ENCODE measurements around the gene MN1.
A peak's percentile ranks its signal among the peaks of the same experiment; 100 is the strongest.

MN1 gene

DNA sequence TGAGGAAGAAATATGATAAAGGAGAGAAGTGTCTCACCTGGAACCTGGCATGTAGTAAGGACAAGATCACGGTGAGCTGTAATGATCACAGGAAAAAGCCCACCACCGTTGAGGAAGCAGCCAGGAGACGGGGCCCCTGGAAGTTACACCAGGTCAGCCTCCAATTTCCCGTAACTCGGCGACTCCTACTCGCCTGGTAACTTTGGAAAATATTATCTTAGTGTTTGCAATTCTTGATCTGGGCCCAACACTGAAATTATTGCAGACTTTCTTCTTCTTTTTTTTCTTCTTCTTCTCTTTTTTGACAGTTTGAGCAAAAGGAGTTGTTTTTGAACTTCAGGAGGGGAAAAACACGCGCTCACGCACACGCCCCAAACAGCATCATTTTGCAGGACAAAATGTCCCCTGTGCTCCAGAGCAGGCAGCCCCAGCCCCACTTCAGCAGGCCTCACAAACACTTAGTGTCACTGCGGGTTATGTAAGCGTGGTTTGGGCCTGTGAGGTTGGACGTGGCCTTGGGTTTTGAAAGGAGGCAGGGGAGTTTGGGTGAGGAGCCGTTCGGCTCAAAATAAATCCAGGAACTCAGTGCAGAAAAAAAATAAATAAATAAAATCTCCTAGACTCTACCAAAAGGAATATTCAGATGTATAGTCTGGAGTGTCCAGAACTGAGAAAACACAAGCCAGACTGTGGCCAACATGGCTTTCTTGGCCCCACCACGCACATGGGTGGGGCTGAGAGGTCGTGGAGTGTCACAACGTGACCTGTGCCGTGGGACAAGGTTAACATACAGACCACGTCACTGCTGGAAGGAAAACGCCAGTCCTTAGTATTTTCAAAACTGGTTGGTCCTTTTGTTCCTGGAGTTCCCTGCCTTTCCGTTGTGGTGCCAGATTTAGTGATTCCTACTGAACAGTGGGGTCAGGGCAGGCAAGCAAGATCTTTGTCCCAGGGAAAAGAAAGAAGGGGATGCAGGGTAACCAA lies 26.3 kb upstream of the MN1 start:
- DNase-seq, result no peak

DNA sequence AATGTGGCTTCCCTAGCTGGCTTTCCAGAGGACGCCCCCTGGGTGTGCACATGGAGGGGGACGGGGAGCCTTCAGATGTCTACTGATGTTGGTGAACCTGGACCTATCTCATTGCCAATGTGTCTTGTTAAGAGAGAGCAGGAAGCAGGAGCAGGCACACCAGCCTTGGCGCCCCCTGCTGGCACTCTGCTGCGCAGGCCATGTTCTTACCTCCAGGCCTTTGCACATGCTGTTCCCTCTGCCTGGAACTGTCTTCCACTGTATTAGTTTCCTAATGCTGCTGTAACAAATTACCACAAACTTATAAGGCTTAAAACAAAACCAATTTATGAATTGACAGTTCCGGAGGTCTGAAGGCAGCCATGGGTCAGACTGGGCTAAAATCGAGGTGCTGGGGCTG lies 23.6 kb upstream of the MN1 start:
- DNase-seq, result no peak

DNA sequence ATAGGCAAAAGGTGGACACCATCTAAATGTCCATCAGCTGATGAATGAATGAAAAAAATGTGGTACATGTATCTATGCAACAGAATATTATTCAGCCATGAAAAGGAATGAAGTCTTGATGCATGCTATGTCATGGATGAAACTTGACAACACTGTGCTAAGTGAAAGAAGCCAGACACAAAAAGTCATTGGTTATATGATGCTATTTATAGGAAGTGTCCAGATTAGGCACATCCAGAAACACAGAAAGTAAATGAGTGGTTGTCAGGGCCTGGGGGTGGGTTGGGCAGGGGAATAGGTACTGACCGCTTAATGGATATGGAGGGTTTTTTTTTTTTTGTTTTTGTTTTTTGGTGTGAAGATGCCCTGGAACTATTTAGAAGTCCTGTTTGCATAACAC lies 21.7 kb upstream of the MN1 start:
- no peak for DNase-seq

DNA sequence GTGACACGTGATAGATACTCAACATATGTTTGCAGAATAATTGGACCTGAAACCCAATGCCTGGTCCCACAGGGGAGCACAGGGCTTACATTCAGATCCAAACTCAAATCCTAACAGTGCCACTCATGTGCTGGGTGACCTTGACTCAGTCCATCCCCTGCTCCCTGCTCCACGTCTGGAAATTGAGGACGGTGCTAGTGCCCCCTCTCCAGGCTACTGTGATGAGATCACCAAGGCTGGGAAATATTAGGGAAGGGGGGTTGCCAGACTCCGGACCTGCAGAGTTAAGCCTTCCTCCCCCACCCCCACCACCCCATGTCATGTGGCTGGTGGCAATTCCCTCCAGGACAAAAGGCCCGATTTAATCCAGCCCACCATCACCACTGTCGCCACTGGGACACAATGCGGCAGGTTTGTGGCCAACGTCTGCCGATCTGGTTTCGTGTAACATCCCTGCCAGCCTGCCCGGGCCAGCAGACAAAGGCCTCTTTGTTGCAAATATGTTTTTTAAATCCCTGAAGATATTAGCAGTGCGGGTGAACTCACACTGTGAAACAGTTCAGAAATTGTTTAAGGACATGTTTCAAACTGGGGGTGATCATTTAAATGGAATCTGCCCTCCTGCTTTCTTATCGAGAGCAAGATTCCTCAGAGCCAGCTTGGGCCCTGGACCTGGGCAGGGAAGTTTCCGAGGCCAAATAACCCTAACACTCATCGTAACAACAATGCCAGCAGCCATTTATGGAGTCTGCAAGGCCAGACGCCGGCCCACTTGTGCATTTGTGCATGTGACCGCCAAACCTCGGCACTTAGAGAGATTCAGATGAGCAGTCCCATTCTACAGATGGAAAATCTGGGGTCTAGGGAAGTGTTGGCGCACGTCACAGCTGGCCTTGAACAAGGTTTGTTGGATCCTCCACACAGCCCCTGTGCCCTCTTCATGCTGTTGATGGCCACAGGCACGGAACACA lies 19.6 kb upstream of the MN1 start:
- peak in 8 of 58 donors; percentile 7 to 59 (median 22) for DNase-seq

DNA sequence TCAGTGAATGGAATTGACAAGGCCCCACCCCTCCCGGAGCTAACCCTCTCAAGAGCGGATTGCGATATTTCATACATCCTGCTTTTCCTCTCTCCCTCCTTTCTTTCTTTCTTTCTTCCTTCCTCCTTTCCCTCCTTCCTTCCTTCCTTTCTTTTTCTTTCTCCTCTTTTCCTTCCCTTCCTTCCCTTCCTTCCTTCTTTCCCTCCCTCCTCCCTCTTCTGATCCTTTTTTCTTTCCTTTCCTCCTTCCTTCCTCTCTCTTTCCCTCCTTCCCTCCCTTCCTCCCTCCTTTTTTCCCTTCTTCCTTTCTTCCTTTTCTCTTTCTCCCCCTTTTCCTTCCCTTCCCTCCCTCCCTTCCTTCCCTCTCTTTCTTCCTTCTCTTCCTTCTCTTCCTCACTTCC lies 15.0 kb upstream of the MN1 start:
- no peak for DNase-seq

DNA sequence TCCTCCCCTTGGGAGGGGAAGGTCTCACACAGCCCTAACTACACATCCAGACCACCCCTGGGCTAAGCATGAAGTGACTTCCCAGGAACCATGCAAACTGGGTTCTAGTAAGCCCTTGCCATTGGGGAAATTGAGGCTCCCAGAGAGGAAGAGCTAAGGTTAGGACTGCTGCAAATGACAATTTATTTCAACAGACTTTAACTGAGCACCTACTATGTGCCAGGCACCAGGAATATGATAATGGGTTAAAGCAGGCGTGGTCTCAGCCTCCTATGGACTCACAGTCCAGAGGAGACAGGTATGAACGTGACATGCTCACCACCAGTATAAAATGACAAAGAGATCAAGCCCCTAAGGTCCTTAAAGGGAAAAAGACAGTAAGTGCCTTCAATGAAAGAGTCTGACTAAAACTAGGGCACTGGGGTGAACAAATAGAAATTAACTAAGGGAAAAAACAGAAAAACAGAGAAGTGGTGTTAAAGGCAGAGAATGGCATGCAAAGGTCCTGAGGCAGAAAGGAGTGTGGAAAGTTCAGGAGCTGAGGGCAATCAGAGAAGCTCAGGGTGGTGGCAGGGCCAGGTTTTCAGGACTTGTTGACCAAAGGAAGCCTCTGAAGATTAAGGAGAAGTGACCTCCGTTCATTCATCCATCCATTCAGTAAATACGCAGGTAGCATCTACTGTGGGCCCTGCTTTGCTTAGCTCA lies 14.4 kb upstream of the MN1 start:
- no peak for DNase-seq

DNA sequence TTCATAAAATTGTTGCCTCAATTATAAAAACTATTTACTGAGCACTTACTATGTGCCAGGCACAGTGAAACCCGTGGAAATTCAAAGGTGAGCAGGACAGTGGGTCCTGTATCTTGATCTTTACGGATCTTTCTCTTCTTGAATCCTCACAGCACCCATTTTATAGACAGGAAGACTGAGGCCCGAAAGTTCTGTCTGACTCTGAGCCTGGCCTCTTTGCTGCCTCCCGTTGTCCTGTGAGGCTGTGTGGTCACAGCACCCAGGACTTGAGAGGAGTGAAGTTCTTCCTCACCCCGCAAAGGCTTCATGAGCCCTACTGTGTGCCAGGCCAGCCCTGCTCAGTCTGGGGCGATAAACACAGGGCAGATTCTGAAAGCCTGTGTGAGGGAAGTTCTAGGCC lies 13.4 kb upstream of the MN1 start:
- DNase-seq, result no peak

DNA sequence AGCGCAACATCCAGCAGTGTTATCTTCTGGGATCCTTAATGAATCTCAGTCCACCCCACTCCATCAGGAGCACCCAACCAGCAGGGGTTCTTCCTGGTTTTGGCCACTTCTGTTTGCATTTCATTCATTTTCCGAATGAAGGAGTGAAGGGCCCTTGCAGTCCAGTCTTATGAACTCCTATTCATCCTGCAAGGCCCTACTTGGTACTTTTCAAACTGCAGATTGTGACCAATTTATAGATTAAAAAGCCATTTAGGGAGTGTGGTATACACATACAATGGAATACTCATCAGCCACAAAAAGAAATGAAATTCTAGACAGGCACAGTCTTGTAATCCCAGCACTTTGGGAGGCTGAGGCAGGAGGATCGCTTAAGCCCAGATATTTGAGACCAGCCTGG lies 10.2 kb upstream of the MN1 start:
- DNase-seq, result no peak

DNA sequence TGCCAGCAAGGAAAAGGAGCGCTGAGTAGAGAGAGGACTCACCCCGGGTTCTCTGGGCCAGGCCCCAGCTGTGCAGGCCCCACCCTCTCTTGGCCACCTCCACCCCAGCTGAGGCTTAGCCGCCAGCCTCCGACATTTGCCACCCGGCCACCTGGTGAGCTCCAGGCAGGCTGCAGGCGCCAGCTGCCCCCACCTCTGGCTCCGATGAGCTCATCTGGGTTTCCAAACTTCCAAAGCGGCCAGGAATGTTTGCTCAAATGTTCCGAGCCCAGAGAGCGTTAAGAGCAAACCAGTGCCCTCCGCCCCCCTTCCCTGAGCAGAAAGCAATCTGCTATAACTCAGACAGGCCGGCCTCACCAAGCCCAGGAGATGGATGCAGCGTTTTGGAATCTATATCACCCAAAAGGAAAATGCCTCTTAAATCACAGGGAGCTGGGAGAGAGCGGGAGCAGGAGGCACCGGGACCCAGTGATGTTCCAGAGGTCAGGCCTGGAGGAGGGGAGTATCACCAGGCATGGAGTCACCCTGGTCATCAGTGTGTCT lies 9.1 kb upstream of the MN1 start:
- DNase-seq, result peak in 2 of 58 donors; percentile 18 to 41

DNA sequence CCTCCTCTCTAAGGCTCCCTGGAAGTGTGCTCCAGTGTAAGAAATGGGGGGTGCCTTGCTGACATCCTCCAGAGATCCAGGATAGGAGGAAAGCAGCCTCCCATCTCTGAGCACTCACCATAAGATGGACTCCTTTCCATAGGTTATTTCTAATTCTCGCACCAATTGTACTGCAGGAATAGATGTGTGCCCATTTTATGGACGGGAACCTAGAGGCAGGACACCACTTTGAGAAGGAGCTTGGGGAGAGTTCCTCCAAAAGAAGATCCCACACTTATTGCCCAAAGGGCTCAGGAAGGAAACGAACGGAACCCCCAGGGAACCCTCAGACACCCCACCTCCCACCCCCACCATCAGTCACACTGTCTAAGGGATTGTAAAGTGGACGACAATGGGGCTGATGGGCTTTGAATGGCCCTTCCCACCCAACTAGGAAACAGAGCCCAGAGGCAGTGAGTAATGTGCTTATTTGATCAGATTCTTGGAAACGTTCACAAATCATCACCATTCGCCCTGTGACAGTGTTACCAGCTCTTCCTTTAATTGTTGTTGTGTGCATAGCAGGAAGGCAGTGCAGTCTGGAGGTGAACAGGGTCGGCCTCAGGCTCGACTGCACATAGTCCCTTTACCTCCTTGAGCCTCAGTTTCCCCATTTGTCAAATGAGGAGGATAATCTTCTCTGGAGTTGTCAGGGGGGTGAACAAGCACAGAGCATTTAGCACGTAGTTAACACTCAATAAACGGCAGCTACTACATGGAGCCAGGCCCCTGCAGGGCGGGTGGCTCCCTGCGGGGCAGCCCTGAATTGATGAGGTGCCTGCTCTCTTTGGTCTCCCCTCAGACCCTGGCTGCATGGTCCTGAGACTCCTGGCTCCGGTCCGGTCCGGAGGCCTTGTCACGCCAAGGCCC lies 8.4 kb upstream of the MN1 start:
- DNase-seq, result no peak

DNA sequence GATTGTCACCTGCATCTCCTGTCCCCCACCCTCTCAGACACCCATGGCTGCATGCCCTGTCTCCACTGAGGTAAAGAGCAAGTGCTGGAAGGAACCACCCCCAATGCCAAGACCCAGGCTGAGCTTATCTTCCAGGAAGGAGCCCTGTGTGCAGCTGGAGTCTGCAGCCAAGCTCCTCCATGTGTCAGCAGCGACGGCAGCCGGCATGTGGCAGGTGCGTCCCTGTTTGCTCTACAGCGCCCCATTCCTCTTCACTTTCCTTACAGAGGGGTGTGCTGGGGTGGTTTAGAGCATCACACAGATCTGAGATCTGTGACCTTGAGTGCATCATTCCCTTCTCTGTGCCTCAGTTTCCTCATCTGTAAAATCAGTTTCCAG lies 7.7 kb upstream of the MN1 start:
- DNase-seq, result no peak

DNA sequence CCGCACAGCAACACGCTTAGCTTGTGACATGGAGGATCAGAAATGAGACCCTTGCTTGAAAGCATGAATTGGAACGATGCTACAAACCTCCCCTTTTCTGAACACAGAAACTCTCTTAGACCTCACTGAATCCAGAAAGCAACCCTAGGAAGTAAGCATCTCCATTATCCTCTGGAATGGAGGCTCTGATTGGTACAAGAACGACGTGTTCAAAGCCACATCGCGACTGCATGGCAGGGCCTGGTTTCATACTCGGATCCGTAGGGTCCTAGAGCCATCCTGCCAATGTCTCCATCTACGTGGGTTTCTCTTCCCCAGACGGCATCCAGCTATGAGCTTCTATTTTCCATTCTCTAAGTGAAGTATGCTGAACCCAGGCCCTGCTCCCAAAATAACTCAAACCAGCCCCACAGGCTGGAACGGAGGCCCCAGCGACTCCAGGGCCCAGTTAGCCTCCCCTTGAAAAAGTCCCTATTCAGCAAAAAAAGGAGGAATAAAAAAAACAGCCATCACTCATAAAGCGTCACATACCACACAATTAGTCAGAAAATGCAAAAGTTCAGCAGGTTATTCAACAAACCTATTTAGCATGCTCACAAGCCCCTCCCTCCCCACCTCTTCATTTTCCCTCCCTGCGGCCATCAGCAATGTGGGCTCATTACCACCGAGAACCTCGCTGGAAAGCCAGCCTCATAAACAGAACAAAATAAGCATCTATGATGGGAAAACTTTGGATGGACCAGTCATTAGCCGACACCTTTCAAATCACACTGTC lies 7.1 kb upstream of the MN1 start:
- no peak for DNase-seq

DNA sequence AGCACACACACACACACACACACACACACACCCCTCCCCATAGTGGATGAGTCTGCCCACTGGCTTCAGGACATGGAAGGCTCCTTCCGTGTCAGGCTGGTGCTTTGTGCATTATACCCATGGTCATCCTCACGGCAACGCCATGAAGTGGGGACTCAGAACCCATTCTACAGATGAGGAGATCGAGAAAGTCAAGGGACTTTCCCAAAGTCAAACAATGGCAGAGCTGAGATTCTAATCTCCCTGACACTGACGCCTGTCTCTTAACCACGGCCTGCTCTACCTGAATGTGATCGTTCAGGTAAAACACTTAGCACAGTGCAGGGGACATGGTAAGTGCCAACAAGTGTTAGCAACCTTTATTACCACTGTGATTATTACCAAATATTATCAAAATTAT lies 4.3 kb upstream of the MN1 start:
- DNase-seq, result no peak

DNA sequence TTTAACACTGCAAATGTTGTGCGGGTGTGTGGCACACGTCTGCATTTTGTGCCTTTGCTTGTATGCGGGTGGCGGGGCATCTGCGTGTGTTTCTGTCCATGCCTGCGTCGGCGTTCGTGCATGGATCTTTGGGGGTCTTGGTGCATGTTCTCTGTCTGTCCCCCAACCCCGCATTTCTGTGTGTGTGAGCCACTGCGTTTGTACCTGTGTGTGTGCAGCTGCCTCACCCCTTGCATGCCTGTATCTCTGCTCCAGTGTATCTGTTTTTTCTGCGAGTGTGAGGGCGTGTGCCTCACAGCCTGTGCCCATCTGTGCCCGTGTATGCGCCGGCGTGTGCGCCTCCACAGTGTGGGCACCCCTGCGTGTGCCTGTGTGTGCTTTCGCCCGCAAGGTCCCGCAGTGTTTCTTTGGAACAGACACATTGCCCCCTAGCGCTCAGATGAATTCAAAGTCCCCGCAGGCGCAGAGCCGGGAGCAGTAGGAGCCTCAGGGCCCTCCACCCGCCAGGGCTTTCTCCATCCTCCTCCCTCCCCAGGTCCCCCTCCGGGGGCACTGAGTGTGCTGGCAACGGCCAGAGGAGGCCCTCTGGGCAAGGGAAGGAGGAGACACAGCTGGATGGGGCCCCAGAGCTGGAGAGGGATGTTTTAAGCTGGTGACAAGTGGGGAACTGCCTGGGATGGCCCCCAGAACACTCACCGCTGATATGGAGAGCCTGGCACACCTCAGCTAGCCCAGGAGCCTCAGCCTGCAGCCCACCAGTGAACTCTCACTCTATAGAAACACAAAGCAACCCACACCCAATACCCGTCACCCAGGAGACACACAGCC lies 3.1 kb upstream of the MN1 start:
- DNase-seq, result peak in 56 of 58 donors; percentile 12 to 87 (median 65)

DNA sequence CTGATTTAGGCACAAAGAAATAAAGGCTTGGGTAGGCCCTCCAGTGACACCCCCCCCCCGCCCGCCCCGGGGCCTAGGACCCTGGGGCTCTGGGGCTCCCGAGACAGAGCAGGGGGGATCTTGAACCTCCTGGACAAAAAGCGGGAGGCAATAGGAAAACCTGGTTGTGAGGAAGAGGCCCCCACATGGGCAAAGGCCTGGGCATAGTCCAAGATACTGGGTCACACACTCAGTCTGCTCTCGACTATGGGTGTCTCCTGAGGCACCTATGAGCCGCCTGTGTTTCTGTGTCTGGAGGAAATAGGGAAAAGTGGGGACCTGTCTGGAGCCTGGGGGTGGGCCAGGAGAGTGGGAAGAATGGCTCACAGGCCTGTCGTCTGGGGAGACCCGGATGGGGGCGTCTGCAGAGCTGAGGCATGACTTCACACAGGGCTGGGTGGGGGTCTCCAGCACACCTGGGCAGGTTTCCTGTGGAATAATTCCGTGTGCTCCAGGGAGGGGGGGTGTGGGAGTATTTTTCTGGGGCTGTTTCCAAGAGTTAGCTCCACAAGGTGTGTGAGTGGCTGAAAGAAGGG lies 2.4 kb upstream of the MN1 start:
- DNase-seq, result no peak

DNA sequence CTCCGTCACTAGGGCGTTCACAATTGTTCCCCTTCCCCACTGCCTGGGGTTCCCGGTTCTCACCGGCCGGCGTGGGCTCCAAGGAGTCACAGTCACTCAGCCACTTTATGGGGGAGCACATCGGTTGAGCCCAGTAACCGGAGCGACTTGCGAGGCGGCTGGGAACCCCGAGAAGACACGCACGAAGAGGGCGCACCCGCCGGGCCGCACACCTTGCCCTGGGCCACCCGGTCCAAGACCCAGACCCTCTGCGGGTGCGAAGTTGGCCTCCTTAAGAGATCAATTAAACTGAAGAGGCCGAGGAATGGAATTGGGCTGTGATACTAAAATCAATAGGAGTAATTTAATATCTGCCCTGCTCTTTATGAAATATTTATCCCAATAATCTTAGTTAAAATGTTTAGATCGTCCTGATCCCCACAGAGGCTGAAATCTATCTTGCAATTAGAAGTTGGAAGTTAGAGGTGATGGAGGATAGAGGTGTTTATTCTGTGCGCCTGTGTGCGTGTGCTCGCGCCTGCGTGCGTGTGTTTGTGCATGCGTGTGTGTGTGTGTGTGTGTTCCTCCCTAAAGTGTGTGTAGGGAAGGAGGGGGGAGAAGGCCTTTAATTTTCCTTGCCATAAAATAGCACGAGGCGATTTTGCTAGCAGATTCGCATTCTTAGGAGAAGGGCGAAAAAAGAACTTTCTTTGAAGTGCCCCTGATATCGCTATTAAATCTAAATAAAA lies 954 bp upstream of the MN1 start:
- peak in 1 of 58 donors; percentile 66 for DNase-seq

DNA sequence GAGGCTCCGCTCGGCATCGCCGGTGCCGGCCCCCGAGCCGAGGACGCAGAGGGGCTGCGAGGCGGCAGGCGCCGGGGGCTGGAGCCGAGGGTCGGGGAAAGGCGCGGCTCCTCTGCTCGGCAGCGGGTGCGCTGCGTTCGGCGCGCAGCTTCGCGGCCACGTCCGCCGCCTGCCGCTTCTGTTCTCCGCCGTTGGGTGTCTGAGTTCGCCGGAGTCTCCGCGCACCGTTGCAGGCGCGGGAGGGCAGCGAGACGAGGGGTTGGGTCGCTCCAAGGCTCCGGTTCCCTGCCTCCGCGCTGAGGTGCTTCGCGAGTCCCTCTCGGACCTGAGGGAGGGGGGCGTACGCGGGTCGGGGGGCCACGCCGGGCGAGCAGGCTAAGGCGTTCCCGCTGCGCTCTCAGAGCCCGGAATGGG lies 347 bp downstream of the MN1 start:
- peak in 15 of 58 donors; percentile 28 to 74 (median 60) for DNase-seq
